HG02571 (cell line): ENCODE data around the gene TBCD.

Source experiments
- ATAC-seq: cut with Tn5 transposase; IDR thresholded peaks from one replicate; pipeline ENCODE4 v1.9.1; 2021; ENCODE audit warnings: mild to moderate bottlenecking, moderate library complexity; ENCODE audit not compliant: unreplicated experiment

Gene TBCD

DNA sequence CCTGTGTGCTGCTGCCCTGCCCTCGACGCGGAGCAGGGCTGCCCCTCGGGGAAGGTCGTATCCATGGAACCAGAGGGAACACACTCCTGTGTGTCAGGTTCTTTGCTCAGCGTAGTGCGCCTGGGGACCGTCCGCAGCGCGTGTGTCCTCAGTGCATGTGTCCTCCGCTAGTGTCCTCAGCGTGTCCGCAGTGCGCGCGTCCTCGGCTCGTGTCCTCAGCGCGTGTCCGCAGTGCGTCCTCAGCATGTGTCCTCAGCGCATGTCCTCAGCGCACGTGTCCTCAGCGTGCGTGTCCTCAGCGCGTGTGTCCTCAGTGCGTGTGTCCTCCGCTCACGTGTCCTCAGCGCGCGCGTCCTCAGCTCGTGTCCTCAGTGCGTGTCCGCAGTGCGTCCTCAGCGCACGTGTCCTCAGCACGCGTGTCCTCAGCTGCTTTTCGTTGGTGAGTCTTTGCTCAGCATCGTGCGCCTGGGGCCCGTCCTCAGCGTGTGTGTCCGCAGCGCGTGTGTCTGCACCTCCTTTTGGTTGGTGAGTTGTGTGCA is 147.2 kb downstream of the TBCD start:
- ATAC-seq: no peak

DNA sequence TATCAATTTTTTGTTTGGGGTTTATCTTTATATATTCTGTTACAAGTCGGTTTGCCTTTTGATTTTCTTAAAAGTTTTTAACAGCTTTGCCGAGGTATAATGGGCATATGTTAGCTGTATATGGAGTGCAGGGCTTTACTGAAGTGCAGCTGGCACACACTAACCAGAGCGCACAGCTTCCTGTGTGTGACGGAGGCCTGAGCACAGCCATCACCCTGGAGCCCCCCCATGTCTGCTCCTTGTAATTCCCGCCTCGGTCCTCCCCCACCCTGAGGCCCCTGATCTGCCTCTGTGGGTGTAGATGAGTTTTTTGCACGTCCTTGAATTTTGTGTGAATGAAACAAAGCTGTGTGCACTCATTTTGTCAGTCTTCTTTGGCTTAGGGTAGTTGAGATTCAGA is 148.1 kb downstream of the TBCD start:
- ATAC-seq: no peak

DNA sequence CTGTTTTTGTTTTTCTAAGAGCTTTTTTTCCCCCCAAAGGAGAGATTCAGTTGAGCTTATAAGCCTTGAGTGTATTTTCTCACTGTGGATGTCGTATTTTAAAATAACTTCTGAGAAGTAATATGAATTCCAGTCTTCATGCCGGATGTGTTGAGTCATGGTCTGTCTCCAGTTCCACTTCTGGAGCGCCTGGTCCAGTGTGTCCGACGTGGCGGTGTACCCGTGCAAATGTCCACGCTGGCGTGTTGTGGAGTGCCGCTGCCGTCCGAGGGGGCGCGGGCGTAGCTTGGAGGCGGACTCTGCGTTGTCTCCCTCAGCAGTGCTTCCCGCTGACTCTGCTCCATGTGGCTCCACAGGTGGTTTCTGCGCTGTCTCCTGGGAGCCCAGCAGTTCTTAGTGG is 148.9 kb downstream of the TBCD start:
- no peak for ATAC-seq

DNA sequence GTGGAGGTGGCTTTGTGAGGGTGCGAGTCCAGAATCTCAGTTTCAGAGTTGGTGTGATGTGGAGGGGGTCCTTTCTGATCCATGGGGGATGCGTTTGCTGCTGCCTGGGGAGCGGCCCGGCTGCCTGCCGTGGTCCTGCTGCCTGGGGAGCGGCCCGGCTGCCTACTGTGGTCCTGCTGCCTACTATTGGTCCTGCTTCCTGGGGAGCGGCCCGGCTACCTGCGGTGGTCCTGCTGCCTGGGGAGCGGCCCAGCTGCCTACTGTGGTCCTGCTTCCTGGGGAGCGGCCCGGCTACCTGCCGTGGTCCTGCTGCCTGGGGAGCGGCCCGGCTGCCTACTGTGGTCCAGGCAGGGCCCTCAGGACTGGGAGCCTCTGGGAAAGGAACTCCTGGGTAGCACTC is 149.5 kb downstream of the TBCD start:
- ATAC-seq: no peak

DNA sequence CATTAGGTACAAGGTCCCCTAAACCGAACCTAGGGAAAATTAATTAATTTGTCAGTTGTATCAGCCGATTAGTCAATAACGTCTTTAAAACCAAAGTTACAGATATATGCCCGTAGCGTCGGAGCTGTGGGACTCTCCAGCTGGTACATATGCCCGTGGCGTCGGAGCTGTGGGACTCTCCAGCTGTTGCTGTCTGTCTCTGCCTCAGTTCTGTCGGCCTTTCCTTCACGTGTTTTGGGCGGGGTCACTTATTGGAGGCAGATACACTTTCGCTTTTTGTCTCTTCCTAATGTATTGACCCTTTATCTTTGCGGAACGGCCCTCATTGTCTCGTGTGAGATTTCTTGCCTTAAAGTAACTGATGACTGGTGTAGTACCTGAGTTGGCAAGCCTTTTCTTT is 150.0 kb downstream of the TBCD start:
- ATAC-seq: no peak

DNA sequence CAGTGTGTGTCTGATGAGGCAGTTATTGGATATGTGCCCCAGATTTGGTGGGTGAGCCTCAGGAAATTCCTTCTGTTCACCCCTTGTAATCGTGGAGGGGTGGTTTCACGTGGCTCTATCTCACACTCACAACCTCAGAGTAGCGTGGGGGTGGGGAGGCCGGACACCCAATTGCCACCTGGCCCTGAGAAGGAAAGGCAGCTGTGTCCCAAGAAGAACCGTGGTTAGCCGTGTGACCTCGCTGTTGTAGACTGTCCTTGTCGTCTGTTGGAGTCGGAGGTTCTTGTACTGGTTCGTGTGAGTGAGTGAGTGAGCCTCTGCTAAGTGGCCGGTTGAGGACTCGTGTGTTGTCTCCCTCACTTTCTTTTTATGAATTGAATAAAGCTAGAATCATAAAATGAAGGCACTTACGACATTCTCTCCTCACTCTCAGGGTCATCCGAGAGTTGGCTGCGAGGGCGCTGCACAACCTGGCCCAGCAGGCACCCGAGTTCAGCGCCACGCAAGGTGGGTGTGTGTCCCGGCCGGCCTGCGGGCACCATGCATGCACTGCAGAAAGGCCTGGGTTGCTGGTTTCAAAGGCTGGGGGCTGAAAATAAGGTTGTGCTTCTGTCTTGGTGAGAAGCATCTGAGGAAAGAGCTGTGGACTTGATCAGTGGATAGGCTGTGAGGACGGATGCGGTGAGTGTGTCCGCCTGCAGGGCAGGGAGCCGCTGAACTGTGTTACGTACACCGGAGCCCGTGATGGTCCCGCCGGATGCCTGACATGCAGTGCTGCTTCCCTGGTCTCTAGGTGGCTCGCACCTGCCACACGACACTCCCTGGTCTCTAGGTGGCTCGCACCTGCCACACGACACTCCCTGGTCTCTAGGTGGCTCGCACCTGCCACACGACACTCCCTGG is 151.4 kb downstream of the TBCD start:
- no peak for ATAC-seq

DNA sequence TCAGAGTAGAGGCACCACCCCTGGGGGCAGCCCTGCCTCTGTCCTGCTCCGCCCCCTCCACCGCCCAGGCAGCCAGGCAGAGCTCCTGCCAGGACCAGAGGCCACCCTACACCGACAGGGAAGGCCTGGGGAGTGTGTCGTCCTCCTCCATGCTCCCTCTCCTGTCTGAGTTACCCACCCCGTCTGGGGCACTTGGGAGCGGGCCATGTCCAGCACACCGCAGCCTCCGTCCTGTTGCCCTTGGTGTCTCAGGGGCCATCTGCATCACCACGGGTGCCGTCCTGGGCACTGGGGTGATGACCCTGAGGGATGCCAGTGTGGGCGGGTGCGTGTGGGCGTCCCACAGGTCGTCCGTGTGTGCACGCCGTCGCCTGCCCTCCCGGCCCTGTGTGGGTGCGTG is 153.3 kb downstream of the TBCD start:
- ATAC-seq: no peak

DNA sequence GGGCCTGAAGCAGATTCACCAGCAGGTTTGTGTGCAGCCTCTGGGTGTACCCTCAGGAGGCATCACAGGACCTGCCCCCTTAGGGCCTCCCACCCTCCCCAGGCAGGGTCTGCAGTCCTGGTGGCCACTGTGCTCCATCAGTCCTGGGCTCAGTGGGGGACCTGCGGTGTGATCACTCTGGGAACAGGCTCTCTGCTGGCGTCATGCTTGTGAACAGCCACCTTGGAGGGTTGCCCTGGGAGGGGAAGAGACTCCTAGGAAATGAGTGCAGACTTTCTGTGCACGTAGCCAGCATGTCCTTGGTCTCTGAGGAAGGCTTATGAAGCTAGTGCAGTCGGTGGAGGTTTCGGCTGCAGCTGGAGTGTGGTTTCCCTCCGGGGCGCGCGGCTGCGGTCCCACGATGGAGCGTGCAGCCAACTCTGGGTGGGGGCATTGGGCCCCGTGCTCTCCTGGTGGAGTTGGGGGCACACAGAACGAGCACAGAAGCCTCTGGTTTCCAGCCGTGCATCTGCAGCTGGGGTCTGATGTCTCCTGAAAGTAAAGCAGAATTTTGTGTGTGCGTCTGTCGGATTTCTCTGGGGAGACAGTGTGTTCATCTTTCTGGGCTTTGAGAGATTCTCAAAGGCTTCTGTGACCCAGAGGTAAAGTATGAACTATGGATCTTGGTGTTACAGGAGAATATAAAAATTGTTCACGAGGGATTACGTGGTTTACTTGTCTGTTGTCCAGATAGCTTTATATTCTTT is 156.1 kb downstream of the TBCD start:
- no peak for ATAC-seq

DNA sequence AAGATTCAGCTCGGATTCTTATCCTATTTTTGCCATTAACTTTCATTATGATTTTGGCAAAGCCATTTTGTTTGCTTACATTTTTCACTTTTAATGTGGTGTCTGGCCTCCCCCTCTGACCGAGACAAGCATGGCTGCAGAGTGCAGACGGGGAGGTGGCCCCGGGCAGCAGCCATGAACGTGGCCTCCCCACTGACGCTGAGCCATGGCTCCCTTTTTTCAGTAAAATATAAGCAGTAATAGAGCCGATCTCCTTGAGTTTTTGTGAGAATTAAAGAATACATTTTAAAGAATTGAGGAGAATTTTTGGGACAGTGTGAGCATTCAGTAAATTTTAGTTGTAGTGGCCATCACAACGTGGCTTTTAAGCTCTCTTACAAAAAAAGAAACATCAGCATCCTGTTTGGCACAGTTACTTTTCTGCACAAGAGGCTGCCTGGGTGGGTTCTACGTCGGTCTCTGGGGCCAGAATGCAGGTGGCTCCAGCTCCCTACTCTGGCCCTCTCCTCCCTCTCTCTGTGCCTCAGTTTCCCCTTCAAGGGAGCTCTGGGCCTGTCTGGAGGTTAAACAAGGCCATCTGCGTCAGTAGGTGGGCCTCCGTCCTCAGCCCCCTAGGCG is 156.8 kb downstream of the TBCD start:
- ATAC-seq: no peak

DNA sequence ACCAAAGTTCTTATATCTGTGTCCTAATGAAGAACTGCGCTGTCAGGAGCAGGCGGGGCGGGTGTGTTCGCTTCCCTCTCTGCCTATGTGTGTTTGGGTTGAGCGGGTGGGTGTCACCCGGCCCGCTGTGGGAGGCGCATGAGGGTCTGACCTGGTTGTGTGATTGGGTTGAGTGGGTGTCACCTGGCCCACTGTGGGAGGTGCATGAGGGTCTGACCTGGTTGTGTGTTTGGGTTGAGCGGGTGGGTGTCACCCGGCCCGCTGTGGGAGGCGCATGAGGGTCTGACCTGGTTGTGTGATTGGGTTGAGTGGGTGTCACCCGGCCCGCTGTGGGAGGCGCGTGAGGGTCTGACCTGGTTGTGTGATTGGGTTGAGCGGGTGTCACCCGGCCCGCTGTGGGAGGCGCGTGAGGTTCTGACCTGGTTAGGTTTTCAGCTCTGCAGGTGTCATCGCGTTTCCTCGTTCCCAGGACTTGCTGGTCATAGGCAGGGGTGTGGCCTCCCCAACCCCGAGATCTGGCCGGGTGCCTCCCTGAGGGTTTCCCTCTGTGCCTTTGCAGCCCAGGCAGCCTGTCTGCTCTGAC is 157.5 kb downstream of the TBCD start:
- ATAC-seq: no peak

DNA sequence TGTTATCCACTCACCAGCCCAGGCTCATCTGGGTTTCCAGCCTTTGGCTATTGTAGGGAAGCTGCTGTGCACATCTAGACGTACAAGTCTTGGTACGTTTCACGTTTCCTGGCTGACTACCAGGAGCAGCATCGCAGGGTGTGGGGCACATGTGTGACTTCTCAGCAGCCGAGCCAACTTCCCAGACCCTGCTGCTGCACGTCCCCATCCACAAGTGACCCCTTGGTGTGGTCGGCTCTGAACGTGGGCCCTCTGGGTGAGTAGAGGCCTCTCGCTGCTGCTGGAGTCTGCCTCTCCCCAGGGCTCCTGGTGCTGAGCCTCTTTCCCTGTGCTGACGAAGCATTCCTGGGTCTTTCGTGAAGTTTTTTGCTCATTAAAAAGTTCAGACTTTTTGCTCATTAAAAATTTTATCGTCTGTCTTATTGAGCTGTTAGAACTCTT is 158.2 kb downstream of the TBCD start:
- no peak for ATAC-seq

DNA sequence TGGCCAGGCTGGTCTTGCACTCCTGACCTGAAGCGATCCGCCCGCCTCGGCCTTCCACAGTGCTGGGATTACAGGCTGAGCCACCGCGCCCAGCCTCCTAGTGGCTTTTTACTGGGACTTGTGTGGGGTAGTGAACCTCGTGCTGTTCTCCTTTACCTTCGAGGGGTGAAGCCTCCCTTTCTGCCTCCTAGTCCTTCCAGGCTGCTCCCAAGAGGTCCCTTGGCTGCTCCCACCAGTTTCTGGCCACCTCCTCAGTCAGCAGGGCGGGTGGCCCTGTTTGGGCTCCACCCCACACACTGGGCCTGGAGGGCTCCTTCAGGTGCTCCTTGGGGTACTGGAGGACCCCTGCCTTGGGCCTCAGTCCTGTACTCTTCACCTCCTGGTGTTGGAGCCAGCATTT is 158.9 kb downstream of the TBCD start:
- ATAC-seq: no peak

DNA sequence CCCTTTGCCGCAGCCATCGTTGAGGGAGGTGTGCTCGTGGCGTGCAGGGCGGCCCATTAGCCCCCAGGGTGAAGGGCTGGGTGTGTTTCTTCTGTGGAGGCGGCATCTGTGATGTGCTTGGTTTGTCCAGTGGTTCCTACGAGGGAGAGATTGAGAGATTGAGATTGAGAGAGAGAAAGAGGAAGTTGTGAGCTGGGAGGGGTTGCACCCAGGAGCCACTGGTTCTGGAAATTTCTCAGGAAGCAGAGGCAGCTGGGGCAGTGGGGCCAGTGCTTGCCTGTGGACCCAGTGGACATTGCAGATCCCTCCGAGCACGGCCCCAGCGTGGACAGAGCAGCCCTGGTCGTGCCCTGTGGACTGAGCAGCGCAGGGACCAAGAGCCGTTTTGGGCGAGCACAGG is 160.0 kb downstream of the TBCD start:
- ATAC-seq: no peak

DNA sequence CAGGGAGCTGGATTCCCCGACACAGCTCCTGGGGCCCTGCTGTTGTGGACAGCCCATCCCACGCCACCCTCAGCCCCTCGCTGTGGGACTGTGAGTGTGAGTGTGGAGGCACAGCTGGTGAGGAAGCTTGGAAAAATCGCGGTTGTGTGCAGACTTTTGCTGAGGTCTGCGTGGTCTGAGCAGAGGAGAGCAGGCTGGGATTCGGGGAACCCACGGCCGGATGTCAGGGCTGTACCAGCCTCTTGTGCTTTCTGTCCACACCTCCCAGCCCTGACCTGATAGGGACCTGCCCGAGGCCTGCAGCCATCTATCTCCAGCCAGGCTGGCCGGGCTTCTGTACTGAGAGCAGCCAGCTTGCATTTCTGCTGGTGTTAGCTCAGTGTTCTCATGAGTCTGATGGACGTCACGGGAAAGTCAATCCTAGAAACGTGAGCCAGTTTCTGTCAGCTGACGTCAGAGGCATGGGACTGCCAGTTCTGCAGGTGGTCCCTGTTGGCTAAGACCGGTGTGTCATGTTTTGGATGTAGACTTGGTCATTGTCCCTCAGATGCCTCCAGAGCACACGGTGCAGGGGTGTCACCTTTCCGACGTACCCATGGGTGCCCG is 160.7 kb downstream of the TBCD start:
- ATAC-seq: no peak

DNA sequence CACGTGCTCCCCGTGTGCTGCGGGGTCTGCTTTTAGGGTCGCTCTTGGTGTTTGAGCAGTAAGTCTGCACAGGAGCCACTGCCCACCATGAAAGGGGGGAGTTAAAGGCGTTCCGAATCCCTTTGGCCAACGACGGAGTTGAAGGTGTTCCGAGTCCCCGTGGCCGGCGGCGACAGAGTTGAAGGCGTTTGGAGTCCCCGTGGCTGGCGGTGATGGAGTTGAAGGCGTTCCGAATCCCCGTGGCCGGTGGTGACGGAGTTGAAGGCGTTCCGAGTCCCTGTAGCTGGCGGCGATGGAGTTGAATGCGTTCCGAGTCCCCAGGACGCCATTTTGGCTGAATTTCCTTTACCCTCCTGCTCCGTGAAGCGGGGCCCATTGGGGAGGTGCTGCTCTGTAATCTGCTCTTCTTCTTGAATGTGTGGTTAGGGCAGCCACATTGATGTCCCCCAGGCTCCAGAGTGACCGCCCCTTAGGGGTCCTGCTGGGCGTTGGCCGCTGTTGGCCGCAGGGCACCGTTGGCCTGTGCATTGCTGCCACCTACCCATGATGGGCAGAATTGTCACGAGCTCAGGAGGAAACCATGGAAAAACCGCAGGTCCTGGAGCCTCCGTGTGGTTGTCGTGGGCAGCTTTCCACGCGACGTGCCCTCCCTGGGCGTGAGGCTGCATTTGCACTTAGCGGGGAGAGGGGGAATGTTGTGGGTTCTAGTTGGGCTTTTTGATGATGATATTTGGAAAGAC is 161.6 kb downstream of the TBCD start:
- ATAC-seq: no peak

DNA sequence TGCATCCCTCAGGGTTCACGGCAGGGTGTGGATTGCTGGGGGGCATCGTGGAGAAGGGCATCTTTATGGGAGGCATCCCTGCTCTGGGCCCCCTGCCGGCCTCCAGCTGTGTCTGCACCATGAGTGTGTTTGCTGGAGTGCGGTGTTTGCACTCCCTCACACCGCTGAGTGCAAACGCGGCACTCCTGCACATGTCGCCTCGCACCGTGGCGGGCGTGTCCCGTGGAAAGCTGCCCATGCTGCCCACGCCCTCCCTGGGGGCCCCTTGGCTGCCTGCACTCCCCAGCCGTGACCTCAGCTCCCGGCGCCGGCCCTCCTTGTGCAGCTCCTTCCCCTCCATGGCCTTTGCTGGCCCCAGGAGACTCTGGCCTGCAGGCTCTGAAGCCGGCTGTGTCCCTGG is 162.5 kb downstream of the TBCD start:
- no peak for ATAC-seq

DNA sequence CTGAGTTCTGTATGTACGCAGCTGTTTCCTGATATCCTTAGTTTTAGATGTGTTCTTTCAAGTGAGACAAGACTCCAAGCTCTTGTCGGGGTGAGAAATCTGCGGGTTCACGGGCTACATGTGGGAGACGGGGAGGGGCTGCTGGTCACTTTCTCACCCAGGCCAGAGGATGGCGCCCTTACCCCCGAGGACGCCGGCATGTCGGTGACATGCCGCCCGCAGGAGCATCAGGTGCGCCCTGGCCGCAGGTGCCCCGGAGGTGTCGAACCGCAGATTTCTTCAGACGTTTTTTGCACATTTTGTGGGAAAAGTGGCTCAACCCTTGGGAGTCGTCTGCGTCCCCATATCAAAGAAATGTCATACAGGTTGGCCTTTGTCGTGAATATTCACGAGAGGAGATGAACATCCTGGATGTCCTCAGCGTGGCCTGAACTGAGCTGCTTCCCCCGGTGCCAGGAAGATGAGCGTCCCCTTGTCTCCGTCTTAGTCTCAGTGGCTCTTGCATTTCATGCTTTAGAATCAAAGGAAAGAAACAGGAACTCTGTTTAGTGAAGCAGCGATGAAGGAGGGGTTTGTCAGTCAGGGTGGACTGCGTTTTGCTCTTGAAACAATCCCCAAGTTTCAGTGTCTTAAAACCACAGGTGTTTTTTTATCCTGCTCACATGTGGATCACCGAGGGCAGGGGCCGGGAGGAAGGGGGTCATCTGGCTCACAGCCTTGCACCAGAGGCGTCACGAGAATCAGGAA is 163.3 kb downstream of the TBCD start:
- ATAC-seq: no peak

DNA sequence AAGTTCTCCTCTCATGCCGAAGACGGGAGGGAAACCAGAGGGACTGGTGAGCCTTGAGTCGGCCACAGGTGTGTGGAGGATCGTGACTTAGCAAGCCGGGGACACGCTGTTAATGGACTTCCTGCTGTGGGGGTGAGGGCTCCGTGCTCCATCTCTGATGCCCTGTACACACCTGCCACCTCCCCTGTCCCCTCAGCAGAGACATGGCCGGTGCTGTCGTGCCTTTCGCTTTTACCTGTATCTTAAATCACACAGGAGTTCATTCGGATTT is 163.8 kb downstream of the TBCD start:
- no peak for ATAC-seq

DNA sequence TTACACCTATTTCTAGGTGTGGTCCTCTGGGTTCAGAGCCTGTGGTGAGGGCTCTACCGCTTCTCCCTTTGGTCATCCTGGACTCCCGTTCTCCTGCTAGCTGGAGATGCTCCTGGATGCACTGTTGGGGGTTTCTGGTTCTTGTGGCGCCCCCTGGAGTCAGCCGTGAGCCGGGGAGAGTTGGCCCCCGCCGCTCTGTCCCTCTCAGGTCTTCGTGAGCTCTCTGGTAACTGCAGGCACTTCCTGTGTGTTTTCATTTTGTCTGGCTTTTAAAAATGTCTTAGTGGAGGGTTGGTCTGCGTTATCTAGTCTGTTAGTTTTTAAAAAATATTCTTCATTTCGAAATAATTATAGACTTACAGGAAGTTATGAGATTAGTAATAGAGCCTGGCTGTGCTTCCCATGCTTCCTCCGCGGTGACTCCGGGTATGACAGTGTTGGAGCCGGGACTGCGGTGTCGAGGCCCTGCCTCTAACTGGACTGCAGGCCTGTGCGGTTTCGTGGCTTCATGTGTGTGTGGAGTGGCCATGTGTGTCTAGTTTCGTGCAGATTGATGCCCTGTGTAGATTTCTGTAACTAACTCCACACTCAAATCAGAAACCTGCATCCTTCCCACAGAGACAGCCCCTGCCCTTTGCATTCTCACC is 166.0 kb downstream of the TBCD start:
- ATAC-seq: no peak
